GM19328 (cell line): ENCODE data around the gene ITPR3.
"Not testable (repeated sequence)": the region's sequence is repeated elsewhere in the genome, so short reads cannot be mapped to it uniquely, and the experiment has no call there.

Source experiments
- ATAC-seq: cut with Tn5 transposase; IDR thresholded peaks from one replicate; pipeline ENCODE4 v1.9.1; 2021; ENCODE audit warnings: mild to moderate bottlenecking, moderate library complexity; ENCODE audit not compliant: unreplicated experiment

The ITPR3 gene

DNA sequence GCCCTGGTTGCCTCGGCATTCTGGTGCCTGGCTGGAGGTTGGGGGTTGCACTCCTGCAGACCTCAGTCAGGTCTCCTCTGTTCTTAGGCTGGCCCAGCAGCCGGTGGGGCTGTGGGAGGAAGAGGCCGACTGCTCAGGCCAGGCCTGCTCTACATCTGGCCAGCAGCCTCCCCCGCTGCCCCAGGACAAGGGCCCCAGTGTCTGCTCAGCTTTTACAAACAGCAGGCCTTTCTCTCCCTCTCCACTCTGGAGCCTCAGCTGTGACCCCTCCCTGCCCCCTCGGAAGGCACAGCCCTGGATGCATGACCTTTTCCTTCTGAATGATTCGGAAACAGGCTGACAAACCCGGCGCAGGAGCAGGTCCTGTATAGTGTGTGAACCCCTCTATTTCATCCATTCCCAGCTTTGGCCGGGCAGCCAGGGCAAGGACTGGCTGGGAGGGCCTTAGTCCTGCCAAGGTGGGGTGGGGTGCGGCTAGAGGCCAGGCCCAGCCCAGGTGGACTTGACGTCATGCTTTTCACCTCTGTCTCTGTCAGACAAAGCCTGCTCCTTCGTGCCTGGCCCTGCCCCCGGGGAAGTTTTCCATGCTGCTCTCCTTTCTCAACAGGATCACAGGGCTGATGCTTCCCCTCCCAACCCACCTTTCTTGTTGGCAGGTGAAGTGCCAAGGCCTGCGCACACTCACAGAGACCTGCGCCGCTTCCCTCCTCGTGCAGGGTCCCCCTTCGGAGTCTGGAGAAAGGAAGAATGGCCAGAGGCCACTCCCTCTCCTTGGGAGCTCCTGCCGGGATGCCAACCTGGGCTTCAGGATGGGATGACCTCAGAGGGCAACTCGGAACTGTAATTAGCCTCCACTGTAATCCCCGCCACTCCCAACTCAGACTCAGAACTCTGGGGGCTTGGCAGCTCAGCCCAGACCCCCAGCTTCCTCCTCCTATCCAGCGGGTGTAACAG, 10.1 kb upstream of the ITPR3 start:
- no peak for ATAC-seq

DNA sequence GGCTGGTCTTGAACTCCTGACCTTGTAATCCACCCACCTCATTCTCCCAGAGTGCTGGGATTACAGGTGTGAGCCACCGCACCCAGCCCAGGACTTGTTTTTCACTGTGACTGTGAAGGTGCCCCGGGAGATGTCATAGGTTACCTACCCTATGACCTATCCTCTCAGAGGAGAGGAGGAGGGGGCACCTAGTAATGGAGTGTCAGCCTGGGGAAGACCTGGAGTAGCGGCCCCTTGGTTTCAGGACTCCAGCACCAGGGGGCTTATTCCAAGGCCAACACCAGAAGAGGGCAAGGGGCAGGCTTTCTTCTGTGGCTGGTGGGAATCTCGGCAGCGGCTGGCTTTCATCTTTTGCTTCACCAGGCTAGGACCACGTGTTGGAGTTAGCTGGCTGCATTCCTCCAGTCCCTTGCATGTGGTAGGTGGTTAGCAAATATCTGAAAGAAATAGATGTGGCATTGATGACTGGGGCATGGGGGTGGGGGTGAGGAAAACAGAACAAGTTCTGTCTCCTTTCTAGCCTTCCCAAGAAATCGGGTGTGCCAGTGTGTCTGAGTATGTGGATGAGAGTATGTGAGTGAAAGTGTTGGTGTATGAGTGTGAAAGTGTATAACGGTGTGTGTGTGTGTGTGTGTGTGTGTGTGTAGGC, 7.9 kb upstream of the ITPR3 start:
- no peak for ATAC-seq

DNA sequence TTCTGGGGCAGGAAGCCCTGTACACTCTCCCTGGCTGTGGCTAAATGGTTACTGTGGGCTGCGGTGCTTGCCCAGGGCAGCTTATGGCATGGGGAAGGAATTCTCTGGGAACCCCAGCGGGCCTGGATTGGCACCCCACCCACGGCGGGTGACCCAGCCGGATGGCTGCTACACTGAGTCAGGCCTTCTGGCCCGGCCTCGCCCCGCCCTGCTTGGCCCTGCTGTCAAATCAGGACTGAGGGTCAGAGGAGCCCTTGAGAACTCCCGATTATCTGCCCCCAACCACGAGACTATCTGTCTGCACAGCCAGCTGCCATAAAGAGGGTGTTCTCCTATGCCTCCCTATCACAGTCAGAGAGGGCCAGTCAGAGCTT, 7.3 kb upstream of the ITPR3 start:
- ATAC-seq, result no peak

DNA sequence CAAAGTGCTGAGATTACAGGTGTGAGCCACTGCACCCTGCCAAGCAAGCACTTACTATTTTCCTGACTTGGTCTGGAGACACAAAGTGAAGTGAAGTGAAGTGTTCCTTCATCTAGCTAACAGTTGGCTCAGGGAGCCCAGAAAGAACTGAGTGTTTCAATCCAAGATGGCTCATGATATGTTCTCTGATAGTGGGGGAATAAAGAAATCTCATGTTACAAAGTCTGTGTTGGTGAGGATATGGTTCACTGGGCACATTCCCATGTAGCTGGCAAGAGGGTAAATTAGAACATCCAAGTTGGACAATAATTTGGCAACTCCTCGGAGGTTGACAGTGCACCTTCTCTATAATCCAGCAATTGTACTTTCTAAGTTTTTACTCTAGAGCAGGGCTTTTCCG, 5.0 kb upstream of the ITPR3 start:
- ATAC-seq, result no peak

DNA sequence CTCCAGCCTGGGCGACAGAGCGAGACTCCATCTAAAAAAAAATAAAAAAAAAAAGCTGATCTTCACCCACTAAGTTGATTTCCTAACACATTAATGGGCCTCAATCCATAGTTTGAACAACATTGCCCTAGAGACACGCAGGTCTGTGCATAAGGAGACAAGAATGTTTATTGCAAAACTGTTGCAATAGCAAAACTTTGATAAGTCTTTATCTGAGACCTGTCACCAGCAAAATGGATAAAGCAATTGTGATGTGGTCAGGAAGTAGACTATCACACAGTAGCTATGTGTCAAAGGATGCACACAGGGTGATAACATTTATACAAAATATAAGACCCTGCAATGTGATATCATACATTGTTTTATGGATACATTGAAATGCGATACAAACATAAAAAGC, 4.2 kb upstream of the ITPR3 start:
- no peak for ATAC-seq

DNA sequence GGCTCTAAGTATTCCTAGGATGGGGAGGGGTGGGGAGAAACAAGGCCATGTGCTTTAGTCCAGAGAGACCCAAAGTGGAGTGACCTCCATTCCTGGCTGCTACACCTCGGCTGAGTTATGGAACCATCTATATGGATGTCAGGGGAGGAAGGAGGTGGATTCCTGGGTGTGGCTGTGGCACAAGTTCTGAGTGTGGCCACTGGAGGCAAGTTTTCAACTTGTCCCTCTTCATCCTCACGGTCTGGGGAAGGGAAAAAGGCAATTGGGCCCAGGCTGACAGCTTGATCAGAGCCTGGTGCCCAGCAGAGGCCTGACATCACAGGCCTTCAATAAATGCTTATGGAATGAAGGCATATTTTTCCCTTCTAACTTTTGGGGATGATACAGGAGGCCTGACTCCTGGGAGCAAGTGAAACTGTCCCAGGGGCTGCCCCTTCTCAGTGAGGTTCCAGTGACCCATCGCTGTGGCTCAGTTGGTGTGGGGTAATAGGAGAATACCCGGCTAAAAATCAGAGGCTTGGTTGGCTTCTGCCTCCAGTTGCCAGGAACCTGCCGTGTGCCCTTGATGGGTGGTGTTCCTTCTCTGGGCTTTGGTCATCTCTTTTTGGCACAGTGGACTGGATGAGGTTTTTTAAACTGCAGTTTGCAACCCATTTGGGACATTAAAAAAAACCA, 1.8 kb upstream of the ITPR3 start:
- ATAC-seq, result no peak

DNA sequence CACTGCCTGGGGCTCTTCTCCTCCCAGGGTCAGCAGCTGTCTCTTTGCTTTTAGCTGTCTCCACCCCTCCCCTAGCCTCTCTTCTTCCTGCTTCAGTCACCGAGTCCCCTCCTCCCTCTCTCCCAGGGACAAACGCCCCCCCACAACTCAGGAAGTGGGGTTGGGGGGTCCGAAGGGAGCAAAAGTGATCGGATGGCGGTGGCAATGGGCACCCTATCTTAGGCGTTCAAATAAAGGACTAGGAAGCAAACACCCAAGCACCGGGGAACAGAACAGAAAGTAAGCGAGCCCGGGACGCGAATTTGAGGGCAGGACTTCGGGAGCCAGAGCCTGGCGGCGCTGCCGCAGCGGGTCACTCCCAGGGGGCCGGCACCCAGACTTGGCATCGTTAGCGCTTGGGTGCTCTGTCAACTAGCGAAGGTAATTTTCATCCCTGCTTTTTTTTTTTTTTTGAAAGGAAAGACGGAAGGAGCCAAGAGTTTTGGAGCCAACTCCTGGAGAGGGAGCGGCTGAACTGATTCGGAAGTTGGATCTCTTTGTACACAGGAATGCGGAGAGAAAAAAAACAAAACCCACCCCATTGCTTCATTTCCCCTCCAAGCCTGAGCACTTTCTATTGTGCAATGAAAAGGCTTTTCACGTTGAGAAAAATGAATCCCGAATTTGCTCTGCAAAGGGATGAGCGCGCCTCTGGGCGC, 815 bp upstream of the ITPR3 start:
- no peak for ATAC-seq

DNA sequence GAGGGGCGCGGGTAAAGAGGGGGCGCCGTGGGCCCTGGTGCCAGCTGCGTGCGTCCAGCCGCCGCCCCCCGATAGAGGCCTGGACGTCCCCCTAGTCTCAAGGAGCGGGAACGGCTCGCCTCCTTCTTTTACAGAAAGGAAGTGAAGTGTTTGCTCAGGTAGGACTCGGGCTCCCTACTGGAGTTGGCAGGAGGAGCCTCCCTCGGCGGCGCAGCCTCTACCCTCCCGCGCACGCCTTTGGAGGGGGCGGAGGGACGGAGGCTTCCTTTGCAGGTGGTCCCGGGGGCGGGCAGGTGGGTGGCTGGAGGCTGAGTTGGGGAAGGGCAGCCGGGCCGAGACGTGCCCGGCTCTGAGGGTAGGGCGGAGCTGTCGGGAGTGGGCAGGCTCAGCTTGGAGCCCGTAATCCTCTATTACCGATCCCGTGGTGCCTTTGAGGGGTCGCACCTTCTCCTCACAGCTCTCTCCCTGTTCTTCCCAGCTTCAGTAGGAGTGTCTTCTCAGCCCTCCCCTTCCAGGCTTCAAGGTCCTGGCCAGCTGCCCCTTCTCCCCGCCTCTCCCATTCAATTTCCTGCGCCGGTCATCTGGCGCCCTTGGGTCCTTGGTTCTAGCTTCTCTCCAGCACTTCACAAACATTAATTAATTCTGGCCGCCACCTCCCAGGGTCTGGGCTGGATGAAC, 728 bp downstream of the ITPR3 start:
- no peak for ATAC-seq

DNA sequence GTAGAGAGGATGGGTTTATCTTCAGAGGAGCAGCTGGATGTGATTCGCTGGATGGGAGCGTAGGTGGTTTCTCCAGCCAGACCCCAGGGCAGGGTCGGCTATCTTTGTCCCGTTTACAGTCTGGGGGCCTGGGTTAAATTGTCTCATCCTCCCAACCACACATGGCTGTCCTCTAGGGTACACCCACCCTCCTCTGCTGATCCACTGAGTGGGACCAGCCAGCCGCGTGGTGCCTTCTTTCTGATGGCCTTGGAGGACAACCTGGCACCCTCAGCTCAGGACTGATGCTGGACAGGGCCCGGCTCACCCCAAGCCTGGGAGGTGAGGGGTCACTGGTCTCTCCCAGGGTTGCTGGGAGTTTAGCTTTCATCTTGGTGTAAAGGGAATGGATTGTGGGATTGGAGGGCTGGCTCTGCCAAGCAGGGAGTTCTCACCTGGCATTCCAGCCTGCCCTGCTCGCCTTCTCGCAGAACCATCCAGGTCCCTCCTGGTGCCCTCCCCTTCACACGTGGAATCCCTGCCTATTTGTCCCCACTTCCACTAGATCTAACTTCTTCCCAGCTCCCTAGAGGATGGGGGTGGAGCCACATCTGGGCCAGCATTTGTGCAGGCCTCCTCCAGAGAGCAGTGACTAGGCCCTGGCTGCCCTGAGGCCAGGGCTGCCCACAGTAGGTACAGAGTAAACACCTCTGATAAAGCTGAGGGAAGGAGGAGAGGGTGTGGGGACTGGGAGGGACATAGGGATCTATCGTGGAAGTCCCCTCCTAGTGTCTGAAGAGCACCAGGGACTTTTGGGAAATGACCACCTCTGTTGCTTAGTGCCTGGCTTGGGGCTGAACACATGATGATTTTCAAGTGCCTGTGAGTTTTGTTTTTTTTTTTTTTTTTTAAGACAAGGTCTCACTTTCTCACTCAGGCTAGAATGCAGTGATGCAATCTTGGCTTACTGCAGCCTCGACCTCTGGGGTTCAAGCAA, 1.6 kb downstream of the ITPR3 start:
- ATAC-seq, result no peak

DNA sequence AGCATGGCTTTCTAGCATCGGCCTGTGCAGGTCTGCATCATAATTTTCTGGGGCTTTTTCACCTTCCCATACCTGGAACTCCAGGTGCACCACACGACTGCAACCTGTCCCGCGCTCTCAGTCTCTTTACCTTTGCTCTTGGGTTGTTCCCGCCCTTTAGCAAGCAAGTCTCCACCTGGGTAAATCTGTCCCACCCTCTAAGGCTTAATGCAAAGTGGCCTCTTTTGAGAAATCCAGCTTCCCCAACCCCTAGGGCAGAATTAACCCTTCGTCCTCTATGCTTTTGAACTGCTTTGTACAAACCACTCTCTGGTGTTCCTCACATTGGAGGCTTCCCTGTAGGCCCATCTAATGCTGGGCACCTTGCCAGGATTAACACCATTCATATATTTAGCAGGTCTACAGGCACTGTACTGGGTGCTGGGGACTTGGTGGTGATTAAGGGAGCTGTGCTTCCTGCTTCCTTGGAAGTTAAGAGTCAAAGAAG, 2.8 kb downstream of the ITPR3 start:
- ATAC-seq, result no peak

DNA sequence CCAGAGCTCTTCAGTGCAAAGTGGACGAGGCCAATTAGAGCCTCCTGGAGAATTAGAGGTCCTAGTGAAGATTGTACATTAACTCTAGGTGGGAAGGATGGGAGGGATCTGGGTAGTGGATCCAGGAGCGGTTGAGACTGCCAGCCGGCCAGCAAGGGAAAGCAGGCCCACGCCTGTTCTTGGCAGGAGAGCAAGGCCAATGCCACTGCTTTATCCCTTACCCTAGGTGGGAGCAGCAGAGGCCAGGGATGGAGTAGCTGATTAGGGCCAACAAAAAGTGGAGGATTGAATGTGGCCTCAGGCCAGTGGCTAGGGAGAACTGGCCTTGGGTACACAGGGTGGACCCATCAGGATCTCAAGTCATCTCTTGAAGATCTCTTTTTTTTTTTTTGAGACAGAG, 3.7 kb downstream of the ITPR3 start:
- ATAC-seq, result no peak

DNA sequence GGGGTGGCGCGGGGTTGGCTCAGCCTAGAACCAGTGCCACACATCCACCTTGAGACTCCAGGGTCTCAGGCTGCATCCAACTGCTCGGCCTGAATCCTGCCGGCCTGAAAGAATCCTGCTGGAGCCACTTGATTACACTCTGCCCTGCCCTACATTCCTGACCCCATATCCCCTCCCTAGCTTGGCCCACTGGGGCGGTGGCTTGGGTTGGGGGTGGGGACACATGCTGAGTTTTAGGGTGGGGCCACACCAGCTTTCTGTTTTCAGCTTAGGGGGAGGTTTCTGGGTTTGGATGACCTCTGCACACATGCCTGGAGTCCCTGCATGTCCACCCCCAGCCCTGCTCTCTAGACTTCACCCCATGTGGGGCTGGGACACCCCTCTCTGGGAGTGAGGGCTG, 6.8 kb downstream of the ITPR3 start:
- no peak for ATAC-seq

DNA sequence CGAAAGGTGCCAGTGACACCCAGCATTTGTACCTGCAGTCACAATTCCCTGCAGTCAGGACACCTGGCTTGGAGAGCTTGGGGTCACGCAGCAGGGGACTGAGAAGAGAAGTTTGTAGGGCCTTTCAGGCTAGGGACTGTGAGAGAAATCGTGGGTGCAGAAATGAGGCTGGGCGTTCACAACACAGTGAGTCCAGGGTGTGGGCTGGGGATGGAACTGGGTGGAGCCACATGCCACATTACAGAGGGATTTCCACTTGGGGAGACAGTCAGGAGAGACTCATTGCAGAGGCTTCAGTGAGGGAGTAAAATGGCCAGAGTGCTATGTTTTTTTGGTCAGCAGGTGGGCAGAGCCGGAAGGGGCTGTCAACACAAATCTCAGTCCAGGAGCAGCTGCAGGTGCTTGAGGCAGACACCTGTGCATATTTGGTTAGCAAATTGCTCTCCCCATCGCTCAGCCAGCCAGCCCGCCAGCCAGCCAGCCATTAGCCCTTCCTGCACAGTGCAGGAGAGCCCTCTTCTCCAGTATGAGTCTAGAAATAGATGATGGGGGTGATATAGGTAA, 7.4 kb downstream of the ITPR3 start:
- no peak for ATAC-seq

DNA sequence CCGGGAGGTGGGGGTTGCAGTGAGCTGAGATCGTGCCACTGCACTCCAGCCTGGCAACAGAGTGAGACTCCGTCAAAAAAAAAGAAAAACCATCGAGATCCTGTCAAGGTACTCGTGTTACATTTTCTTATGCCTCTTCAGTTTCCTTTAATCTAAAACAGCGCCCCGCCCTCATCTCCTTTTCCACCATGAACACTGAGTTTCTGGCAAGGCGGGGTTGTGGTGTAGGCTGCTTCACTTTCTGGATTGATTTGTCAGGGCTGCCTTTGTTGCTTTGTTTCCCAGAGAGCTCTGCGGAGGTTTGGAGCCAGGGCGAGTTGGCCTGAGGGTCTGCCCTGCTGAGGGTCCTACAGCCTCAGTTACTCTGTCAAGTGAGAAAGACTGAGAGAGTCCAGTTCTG, 8.9 kb downstream of the ITPR3 start:
- no peak for ATAC-seq

DNA sequence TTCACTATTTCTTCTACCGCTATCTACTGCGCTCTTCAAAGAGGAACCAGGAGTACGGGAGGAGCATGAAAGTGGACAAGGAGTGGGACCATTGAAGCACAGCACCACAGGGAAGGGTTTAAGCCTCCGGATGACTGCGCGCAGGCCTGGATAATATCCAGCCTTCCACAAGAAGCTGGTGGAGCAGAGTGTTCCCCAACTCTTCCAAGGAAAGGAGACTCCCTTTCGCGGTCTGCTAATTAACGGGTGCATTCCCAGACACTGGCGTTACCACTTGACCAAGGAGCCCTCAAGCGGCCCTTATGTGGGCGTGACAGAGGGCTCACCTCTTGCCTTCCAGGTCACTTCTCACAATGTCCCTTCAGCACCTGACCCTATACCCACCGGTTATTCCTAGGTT, 10.4 kb downstream of the ITPR3 start:
- not testable (repeated sequence) for ATAC-seq

DNA sequence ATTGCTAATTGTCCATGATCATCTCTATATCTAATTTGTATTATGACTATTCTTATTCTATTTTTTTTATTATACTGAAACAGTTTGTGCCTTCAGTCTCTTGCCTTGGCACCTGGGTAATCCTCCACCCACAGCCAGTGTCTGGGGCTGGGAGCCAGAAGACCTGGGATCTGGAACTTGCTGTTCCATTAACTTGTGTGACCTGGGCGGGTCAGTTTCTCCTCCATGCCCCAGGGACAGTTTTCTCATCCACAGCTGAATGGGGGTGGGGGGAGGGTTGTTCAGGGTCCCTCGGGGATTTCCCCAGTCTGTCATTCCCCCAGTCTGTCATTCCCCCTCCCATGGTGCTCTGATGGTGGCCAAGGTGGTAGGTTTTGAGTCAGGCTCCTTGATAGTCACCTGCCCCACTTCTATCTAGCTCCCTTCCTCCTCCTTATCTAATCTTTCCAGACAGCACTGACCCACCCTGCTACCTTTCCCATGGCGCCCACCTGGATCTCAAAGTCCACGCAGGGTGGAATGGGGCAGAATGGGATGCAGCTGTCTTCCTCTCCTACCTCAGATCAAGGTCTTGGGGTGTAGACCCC, 10.9 kb downstream of the ITPR3 start:
- no peak for ATAC-seq

DNA sequence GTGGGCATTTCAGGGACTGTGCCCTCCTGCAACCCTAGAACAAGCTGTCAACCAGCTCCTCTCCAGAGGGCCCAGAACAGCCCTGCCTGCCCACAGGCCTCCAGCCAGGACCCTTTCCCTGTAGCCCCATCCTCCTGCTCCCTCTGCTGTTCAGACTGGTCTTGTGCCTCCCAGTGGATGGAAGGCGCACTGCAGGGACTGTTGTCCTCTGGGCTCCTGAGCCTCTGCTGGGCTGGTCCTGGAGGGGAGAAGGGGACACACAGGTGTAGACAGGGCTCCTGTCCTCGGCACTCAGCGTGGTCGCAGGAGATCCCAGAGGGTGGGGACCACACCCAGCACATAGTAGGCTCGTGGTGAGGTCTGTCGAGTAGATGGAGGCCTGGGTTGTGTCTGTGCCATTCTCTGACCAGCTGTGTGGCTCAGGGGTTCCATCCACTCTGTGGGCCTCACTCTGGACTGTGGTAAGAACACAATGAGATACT, 11.5 kb downstream of the ITPR3 start:
- no peak for ATAC-seq

DNA sequence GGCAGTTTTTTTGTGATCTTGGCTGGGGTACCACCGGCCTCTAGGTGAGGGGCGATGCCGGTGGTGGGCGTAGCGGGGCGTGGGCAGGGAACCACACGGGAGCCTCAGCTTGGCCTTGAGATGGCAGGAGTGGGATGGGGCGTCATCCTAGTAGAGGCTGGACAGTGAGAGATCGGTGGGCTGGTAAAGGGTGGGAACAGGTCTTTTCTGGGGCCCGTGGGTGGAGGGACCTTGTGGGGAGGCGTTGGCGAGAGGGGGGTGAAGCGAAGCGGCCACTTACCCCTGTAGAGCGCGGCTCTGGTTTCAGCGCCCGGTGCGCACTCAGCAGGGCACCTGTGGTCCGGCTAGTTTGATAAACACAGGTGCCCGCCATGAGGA, 12.0 kb downstream of the ITPR3 start:
- ATAC-seq, result no peak
